Activated naive CD4-positive, alpha-beta T cell treated with Interleukin-2 at 50 U/mL for 16 hours (primary cell): Measurements from ENCODE around the gene OPCML.

Experiments used
- DNase-seq: peaks from one replicate; pipeline ENCODE4 v3.0.0-alpha.2; 2020

Gene OPCML

DNA sequence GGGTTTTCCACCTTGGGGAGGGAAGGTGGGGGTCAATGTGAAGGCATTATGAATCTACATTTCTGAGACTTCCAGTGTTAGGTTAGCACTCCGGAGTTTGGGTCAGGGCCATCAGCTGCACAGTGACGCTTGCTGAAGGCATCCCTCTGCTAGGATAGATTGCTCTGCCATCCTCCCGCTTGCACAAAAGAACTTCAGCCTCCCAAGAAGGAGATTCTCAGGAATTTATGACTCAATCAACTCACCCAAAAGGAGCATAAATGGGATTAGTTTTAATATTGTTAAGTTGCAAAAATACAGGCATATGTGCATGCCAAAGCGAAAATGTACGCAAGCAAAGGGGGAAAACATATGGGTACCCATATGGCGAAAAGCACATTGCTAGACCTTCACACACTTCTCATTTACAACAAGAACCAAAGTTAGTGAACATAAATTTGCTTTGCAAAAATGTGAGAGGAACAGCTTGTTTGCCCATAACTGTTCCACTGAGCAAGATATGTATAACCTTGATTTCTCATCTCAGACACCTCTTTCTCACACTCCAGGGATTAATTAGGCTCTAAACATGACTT, 1013.0 kb downstream of the OPCML start:
- no peak for DNase-seq

DNA sequence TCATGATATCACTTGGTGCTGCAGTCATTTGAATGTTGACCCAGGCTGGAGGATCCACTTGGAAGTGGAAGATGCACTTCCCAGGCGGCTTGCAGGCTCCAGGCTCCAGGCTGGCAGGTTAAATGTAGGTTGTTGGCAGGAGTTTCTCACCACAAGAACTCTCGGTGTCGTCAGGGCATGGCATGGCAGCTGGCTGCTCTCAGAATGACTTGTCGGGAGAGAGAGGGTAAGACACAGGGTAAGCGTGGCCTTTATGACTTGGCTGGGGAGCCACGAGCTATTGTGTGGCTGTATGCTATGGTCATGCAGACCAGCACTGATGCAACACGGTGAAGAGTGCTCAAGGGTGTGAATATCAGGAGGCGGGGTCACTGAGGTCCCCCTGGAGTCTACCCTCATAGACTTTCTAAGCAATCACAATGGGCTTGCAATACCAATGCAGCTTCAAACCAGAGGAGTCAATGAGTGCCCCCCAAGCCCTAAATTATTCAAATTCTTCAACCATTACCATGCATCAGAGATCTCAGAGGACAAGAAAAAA, 1027.7 kb downstream of the OPCML start:
- no peak for DNase-seq

DNA sequence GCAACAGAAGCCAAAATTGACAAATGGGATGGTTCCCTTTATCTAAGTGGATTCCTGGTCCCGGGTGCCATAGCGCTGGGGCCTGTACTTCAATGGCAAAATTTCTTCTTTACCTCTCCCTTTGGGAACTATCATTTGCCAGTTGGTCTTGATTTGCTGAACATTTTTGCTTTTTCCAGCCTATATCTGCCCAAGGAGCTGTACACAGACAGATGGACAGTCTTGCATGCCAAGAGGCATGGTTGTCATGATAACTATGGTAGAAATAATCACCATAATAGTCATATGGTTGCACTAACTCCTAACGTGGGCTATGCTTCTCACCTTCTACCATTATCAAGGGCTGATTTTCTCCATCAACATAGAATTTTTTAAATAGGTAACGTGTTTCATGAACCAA, 1030.9 kb downstream of the OPCML start:
- no peak for DNase-seq

DNA sequence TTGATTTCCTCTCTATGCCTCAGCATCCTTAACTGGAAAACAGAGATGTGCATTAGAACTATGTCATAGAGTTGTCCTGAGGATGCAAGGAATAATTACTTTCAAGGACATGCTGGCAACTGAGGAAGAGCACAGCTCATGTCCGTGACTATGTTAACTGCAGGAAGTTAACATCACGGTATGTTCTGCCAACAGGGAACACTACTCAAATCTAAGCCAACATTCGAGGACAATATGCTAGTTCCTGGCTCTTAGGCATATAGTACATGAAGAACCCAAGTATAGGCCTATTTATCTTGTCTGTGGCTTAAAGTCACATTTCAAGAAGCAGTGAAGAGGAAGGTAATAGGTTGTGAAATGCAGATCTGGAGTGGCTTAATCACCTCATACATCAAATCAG, 1032.6 kb downstream of the OPCML start:
- DNase-seq, result no peak

DNA sequence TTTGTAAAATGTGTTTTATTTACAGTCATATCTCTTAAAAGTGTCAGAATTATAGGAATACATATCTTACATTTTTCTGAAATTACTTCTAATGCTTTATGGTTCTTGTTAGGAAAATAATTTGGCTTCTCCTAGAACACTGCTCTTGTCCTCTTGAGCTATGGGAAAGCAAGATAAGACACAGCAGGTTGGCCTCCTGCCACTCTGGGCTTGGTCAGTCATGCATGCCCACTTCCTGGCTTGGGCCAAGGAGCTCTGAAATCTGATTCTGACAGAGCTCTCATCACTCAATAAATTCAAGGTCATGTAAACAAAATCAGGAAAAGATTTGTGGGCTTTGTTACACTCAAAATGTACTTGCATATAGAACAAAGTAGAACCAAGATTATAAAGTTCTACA, 1036.0 kb downstream of the OPCML start:
- DNase-seq, result no peak

GRCh38 chr11:132493801-132494200, 1038.5 kb downstream of the OPCML start:
- no peak for DNase-seq

DNA sequence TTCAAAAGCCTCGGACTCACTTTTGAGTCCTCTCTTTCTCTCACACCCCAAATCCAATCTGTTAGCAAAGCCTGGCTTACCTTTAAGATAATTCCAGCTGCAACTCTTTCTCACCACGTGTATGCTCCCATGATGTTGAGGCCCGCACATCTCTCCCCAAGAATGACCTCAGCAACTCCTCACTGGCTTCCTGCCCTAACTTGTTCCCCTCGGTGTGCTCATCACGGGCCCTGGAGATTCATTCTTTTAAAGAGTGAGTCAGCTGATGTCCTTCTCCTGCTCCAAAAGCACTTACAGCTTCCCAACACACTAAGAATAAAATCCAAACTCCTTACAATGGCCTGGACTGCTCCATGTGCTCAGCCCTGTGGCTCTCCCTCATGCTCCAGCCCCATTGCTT, 1041.3 kb downstream of the OPCML start:
- no peak for DNase-seq

DNA sequence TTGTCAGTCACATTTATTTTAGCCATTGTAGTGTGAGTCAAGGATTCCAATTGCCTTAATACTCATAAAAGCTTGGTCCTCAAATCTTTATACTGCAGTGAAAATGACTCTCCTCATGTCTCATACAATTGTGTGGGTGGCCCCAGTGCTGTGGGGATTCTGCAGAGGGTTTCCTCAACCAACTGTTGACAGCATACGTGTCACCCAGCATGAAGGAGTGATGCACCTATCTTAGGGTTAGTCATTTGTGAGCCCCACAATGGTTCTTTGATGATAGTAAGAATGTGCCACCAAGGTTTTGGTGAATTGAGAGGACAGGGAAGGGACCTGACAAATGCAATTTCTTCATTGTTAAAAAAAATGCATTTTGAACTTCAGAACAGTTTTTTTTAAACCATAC, 1046.2 kb downstream of the OPCML start:
- DNase-seq, result no peak

DNA sequence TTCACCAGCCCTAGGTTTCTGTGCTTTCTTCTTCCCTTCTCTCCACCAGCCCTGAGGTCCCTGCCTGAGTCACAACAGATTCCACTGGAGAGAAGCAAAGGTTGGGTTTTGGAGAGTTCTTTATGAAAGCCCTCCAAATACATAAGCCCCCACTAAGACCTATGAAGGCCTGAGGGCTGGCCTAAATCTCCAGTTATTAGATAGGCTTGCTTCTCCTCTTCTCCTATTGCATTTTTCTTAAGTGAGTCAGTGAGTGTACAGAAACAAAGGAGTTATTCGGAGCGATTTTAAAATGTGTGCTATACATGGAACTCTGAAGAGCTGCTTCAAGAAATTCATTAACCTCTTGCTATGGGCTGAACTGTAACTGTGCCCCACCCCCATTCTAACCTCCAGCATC, 1057.3 kb downstream of the OPCML start:
- DNase-seq, result no peak

DNA sequence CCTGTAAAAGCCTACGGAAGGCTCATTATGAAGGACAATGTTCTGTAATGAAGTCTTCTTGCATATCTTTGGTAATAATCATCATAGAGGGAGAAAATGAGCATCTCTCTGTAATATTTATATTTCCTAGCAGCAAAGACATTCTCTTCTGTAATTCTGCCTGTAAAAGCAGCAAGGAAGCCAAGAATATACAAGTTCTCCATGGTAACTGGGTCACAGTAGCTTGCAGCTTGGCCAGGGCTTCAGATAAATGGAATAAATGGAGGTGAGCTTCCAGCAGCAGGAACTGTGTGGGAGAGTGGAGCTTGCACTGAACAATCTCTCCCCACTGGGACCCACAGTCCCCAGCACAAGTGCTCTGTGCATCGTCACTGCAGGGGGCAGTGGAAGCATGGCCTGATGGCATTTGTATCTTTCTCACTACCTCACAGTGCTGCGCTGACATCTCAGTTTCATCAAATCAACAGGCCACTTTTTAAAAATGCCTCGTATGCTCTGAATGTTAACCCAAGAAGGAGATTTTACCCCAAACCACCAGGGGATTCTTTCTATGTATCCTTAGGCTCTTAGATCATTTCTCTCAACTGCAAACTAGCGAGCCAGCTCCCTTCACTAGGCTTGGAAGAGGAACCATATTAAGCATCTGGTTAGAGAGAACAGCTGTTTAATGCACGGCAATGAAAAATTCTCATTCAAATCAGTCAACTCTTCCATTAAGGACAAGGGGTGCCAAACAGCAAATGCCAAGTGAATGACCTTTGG, 1059.7 kb downstream of the OPCML start:
- DNase-seq, result no peak

DNA sequence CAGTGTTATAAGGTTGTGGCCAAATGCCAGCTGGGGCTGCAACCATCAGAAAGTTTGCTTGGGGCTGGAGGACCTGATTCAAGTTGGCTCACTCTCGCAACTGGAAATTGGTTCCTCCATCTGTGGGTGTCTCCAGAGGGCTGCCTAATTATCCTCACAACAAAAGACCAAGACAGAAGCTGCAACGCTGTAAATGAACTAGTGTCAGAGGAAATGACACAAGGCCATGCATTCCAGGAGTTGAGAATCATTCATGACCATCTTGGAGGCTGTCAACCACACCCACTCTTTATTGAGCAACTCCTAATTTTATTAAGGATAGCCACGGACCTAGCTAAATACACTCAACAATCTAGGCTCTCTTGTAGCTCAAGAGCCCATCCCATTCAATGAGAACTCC, 1060.8 kb downstream of the OPCML start:
- no peak for DNase-seq

- DNase-seq, result no peak
These were observed 1065.3 kb downstream of the OPCML start for GRCh38 chr11:132466983-132467382.

DNA sequence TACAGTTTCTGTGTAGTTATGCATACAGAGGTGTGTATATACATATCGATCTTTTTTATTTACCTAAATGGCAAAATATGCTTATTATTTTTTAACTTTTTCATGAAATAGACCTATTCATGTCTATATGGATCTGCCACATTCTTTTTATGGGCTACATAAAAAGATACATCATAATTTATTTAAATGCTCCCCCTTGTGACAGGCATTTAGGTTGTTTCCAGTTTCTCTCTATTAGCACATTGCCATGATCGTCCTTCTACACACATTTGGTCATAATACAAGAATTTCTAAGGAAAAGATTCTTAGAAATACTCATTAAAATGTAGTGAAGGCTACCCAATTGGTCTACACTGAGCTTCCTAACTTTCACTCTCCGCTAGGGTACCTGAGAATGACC, 1067.4 kb downstream of the OPCML start:
- DNase-seq, result no peak

GRCh38 chr11:132464003-132464342, 1068.3 kb downstream of the OPCML start:
- DNase-seq, result no peak

- DNase-seq, result no peak
These were observed 1068.9 kb downstream of the OPCML start for GRCh38 chr11:132463295-132464002.

GRCh38 chr11:132459736-132460135, 1072.6 kb downstream of the OPCML start:
- no peak for DNase-seq

- DNase-seq, result no peak
These were observed 1074.9 kb downstream of the OPCML start for GRCh38 chr11:132457445-132457844.

DNA sequence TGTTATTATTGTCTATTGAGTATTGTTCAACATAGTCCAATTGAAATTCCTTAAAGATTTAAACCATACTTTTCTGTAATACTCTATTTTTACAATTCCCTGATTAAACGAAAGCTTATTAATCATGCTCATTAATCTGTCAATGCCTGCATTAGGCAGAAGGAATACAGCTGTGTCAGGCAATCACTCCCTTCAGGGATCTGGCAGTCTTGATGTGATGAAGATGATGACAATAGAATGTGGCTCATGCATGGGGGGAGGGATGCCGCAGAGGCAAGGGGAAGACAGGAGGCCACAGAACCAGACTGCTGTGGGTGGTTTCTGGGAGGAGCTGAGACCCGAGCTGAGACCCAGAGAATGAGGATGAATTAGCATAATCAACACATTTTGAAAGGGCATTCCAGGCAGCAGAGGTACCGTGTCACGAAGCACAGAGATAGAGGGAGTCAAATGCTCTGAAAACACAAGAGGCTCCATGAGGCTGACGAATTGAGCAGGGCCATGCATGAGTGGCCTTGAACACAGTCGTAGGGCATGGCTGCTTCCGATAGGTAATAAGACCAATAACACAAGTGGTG, 1075.5 kb downstream of the OPCML start:
- DNase-seq, result no peak

DNA sequence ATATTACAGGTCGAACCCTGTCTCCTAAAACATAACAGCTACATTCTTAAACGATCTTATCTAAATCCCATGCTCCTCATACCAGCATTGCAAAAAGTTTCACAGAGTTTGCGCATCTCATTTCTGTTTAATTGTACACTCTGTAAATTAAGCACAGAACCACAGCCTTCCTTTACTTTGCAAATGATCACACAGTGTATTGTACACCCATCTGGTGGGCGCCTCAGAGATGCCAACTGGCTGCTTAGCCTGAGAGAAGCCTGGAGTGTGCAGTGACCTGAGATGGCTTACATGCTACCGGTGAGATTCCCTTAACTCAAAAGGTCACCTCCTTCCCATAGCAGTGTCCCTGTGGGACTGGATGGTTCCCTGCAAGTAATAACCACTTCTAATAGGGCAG, 1077.3 kb downstream of the OPCML start:
- no peak for DNase-seq

- DNase-seq, result no peak
These were observed 1078.9 kb downstream of the OPCML start for GRCh38 chr11:132453406-132453805.

DNA sequence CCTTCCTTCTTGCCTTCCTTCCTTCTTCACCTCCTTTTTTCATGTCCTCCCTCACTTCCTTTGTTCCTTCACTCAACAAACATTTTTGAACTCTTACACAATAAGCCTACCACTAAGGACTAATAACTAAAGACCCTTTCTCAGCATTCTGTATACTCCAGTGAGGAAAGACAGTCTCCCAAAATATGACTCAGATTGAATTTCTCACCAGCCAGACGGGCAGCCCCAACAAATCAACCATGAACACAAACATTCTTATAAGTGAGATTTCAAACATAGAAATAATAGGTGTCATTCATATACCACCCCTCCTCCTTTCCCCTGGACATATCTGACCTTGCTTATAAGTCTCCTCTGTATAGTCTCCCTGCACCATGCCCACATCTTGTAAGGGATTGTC, 1079.7 kb downstream of the OPCML start:
- no peak for DNase-seq

DNA sequence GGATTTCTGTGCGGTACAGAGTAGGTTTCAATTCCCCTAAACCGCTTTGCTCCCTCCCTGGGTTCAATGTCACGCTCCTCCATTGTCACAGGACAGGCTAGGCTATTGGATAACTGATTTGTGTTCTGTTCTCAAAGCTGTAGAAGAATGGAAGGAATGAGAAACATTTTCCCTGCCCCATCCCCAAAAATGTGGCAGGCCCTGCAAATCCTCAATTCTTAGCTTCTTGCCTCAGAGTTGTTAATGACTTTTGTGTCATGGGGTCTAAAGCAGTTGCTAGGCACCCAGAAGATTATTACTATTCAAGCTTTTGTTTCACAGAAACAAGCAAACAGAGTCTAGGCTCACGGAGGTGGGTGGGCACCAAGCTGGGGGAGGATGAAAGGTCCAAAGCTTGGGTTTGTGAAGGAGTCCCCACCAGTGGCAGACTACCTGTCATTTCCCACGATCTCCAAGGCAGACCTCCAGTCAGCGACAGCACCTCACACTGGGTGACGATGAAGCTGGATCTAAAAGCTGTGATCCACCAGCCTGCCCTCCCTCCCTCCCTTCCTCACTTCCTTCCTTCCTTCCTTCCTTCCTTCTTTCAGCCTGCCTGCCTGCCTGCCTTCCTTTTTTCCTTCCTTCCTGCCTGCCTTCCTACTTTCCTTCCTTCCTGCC, 1080.2 kb downstream of the OPCML start:
- DNase-seq, result no peak

DNA sequence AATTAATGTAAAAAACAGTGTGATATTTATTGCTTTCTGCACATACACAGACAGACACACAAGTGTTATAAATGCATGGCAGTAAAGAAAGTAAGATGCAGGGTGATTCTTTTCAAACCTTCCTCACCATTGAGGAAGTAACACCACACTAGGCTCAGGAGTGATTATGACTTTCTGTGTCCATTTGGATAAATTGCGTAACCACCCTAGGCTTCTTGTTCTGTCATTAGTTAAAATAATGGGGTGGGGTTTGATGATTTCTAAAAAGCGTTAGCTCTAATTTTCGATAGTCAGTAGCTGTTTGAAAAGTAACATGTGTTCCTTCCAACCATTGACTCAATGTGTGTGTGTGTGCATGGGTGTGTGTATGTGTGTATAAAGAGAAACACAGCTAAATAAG, 1081.7 kb downstream of the OPCML start:
- no peak for DNase-seq
